ENCODE data around the gene H1-8. TPM values are rescaled to one million over a fixed set of nuclear protein-coding genes. Genes with fewer than 3 reads are reported as not detected.

H1-8 gene
- total and polyA plus RNA-seq, 9 of the 15 experiments (the other 6 are each of a cell fraction or from before 2014, with no cell fraction given), result not detected

GRCh38 chr3:129574206-129574605 lies 31.2 kb downstream of the H1-8 start:
- in situ Hi-C loops (cut with MboI), result no loop called here
- Histone ChIP-seq H3K9ac (ENCODE audit: insufficient read depth in 1 of 2, low read depth in 2 of 2, low read length in 2 of 2) (no peak overlapping the region), H3K9me1 (ENCODE audit: control insufficient read depth, insufficient read depth, low read length) (no peaks in the 10 kb centered on the region), H3K4me2 (ENCODE audit: insufficient read depth, low read length) (no peak overlapping the region), H3K4me3 (no peak overlapping the region), H3K27ac (ENCODE audit: extremely low read depth, low read depth, low read length) (no peak overlapping the region), H3K4me1 (replicated peaks in 1 of 2; ENCODE audit: control insufficient read depth in 2 of 2, insufficient read depth in 2 of 2, low read length in 2 of 2) (peaks cover 9 to 38% of the 10 kb centered on the region in 2 experiments; a peak in 4 of 5 replicates), H3K79me2 (ENCODE audit: control insufficient read depth, insufficient read depth, low read length) (no peaks in the 10 kb centered on the region), H2AFZ (ENCODE audit: low read depth, low read length) (no peak overlapping the region), H4K20me1 (replicated peaks; ENCODE audit: control insufficient read depth, insufficient read depth, low read length) (no peaks in the 10 kb centered on the region), H3K9me3 (replicated peaks; ENCODE audit: control insufficient read depth, insufficient read depth, low read depth, low read length) (no peaks in the 10 kb centered on the region), H3K36me3 (ENCODE audit: control insufficient read depth, insufficient read depth, low read length) (peaks cover 8% of the 10 kb centered on the region; the same call in 1 of the 3 replicates), H3K27me3 (ENCODE audit: control insufficient read depth in 2 of 2, insufficient read depth in 2 of 2, low read length in 2 of 2) (no peaks in the 10 kb centered on the region)
- ChIA-PET CTCF (ENCODE audit: low intra/inter-chr PET ratio) (interaction anchor here (0.6 kb wide), 1 partner anchor 304 kb away, joined by 5 read pairs; no protein-coding TSS in a partner anchor), POLR2A (interaction anchor here (0.7 kb wide), 1 partner anchor 487 kb away, joined by 3 read pairs; no protein-coding TSS in a partner anchor)
- 90% methylated on average over 18 of the region's 24 CpGs for WGBS (ENCODE audit: insufficient coverage, low coverage, missing lambda C conversion rate)
- BruUV-seq (replicated peaks), result no TSS peak
- ATAC-seq, result no peak
- intact Hi-C loops (cut with micrococcal nuclease), result no loop called here
- no peak for DNase-seq (ENCODE audit: extremely low read depth in 1 of 4, low spot score in 3 of 4)
- no peak for FAIRE-seq
- TF ChIP-seq HDAC6 (IDR thresholded peaks at IDR 0.05; ENCODE audit: low read depth, low read length) (no peak), FIP1L1 (IDR thresholded peaks at IDR 0.05; ENCODE audit: low read depth, low read length, poor library complexity, severe bottlenecking) (no peak), TRIM28 (IDR thresholded peaks at IDR 0.05) (no peak), POLR2A (conservative IDR thresholded peaks at IDR 0.05) (no peak), SIN3A (IDR thresholded peaks at IDR 0.05; ENCODE audit: borderline replicate concordance in 2 of 2, control insufficient read depth in 1 of 2, low read depth in 2 of 2, low read length in 2 of 2) (no peak), ZNF766 (CRISPR knock-in tag; conservative IDR thresholded peaks at IDR 0.05) (no peak), CCNT2 (IDR thresholded peaks at IDR 0.05; ENCODE audit: borderline replicate concordance, extremely low read depth, insufficient read length, low read depth, low read length) (no peak), NFYB (IDR thresholded peaks at IDR 0.05; ENCODE audit: extremely low read depth, insufficient read length) (no peak)
